GM13976 (cell line): Measurements from ENCODE around the gene SRPRA.

Source experiments
- DNase-seq: peaks from one replicate; pipeline ENCODE4 v3.0.0; 2012; ENCODE audit warnings: low spot score
- CTCF ChIP-seq: IDR thresholded peaks from 2 replicates; pipeline ENCODE4 v1.5.1; 2012; ENCODE audit warnings: borderline replicate concordance, mild to moderate bottlenecking; ENCODE audit not compliant: insufficient read depth; ENCODE audit errors: extremely low read depth, missing control alignments, control extremely low read depth
- in situ Hi-C: fragments of 300-500 bp; cut with MboI; formaldehyde crosslinking; loops from one replicate; pipeline ENCODE4 v1.12.0; 2022; ENCODE audit warnings: low sequenced_read_pairs, mixed read lengths, inconsistent platforms; ENCODE audit not compliant: unreplicated experiment

SRPRA gene

GRCh38 chr11:126268708-126269579 is at the start of gene SRPRA, which contains the start of gene FOXRED1:
SRPRA (minus strand) TSS chr11:126268895; CDS start chr11:126268804, 91 bp downstream.
FOXRED1 (plus strand) TSS chr11:126269154; CDS start chr11:126269207, 53 bp downstream.
- DNase-seq, result peak; percentile 100
- TF ChIP-seq CTCF, result no peak
- in situ Hi-C loops, result no loop called here

GRCh38 chr11:126317756-126318573 is 49.3 kb upstream of the SRPRA start:
- DNase-seq, result no peak
- in situ Hi-C loops, result no loop called here
- no peak for TF ChIP-seq CTCF

GRCh38 chr11:126317432-126317755 is 48.7 kb upstream of the SRPRA start:
- no peak for DNase-seq
- no peak for TF ChIP-seq CTCF
- in situ Hi-C loops, result no loop called here

GRCh38 chr11:126313826-126314225 is 45.1 kb upstream of the SRPRA start:
- no peak for DNase-seq
- in situ Hi-C loops, result no loop called here
- no peak for TF ChIP-seq CTCF

- in situ Hi-C loops, result no loop called here
- no peak for DNase-seq
- TF ChIP-seq CTCF, result no peak
Measured at GRCh38 chr11:126312961-126313360, 44.3 kb upstream of the SRPRA start.

- no peak for TF ChIP-seq CTCF
- peak; percentile 55 for DNase-seq
- in situ Hi-C loops, result no loop called here
Measured at GRCh38 chr11:126311401-126312291, 43.0 kb upstream of the SRPRA start.
